Activated CD8-positive, alpha-beta T cell treated with anti-CD3 and anti-CD28 coated beads for 36 hours (primary cell): Measurements from ENCODE around the gene ZNF621. TPM values are rescaled to one million over a fixed set of nuclear protein-coding genes. Genes with fewer than 3 reads are reported as not detected.

Experiments used
- ATAC-seq: fragments of 200-7000 bp; cut with Tn5 transposase; one replicate; pipeline ENCODE4 v1.10.0; 2021; ENCODE audit warnings: mild to moderate bottlenecking, moderate library complexity
- CTCF ChIA-PET: fragments of 350-600 bp; sonication (Branson Sonifier 250); formaldehyde crosslinking; loops from one replicate; lab custom pipeline; 2021; ENCODE audit warnings: antibody characterized with exemption; lab: Charles Lee
- POLR2A ChIA-PET: fragments of 350-600 bp; sonication (Branson Sonifier 250); formaldehyde crosslinking; loops from one replicate; lab custom pipeline; 2021; ENCODE audit warnings: antibody characterized with exemption; lab: Charles Lee
- DNase-seq: peaks from one replicate; pipeline ENCODE4 v3.0.0-alpha.2; 2020
- H3K27ac Mint-ChIP-seq: one replicate; pipeline ENCODE4 v1.8.0; 2021; ENCODE audit warnings: mild to moderate bottlenecking, mixed read lengths
- H3K27me3 Mint-ChIP-seq: one replicate; pipeline ENCODE4 v1.8.0; 2021; ENCODE audit warnings: mixed read lengths
- H3K36me3 Mint-ChIP-seq: one replicate; pipeline ENCODE4 v1.8.0; 2021; ENCODE audit warnings: low read depth, mixed read lengths
- H3K4me1 Mint-ChIP-seq: one replicate; pipeline ENCODE4 v1.8.0; 2021; ENCODE audit warnings: low read depth, mixed read lengths
- H3K4me3 Mint-ChIP-seq: one replicate; pipeline ENCODE4 v1.8.0; 2021; ENCODE audit warnings: mild to moderate bottlenecking, moderate library complexity, mixed read lengths
- H3K9me3 Mint-ChIP-seq: one replicate; pipeline ENCODE4 v1.8.0; 2021; ENCODE audit warnings: mixed read lengths
- intact Hi-C: fragments of 100-400 bp; cut with micrococcal nuclease; formaldehyde crosslinking; loops from one replicate; pipeline ENCODE4 v1.10.0; 2022
- total RNA-seq, 2 experiments: library from RNA; stranded (reverse); gene quantifications; one replicate each; pipeline ENCODE4 v1.2.3, GENCODE V29; 2021
- TF ChIP-seq, protein P1 (sequence below): fragments of 200-600 bp; IDR thresholded peaks from one replicate; pipeline ENCODE4 v1.8.0; 2022; ENCODE audit warnings: antibody characterized with exemption, mild to moderate bottlenecking

ZNF621 gene
- total RNA-seq, 2 experiments from 2014 or later: 18.5 to 19.1 TPM

DNA sequence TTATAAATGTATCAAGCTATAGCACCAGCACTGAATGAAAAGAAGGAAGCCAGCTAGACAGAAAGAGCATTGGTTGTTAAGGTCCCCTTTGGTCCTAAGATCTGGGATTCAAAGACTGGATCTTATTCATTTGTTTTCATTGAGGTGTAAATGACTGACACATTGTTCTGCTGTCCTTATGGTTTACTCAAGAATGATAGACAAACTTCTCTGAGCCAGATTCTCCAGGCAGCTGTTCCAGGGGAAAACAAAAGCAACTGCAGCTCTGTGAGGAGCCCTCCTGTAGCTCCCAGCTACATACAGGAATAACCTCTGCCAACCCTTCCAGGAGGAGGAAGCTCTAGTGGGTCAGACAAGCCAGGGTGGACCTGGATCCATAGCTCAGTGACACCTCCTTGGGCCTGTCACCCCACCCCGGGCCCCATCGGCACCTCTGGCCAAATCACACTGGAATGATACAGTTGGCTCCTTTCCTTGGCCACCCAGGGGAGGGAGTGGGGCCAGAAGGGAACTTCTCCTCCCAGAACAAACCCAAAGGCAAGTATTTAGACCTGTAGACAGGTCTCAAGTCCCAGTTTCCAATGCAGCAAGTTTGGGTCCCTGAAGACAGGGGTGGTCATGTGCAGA is 57.8 kb downstream of the ZNF621 start:
- Mint-ChIP-seq H3K9me3 (no peaks in the 10 kb centered on the region), H3K4me1 (no peaks in the 10 kb centered on the region), H3K27me3 (peaks cover 2% of the 10 kb centered on the region), H3K36me3 (no peaks in the 10 kb centered on the region), H3K4me3 (no peak overlapping the region), H3K27ac (no peak overlapping the region)
- ChIA-PET CTCF (interaction anchor here (0.9 to 4.5 kb wide), 3 partner anchors 253 to 1300 kb away, joined by 3 to 22 read pairs (median 4); no protein-coding TSS in a partner anchor), POLR2A (interaction anchor here (0.6 kb wide), 1 partner anchor 637 kb away, joined by 5 read pairs; no protein-coding TSS in a partner anchor)
- DNase-seq (no peak), ATAC-seq (no peak)
- TF ChIP-seq, protein P1, sequence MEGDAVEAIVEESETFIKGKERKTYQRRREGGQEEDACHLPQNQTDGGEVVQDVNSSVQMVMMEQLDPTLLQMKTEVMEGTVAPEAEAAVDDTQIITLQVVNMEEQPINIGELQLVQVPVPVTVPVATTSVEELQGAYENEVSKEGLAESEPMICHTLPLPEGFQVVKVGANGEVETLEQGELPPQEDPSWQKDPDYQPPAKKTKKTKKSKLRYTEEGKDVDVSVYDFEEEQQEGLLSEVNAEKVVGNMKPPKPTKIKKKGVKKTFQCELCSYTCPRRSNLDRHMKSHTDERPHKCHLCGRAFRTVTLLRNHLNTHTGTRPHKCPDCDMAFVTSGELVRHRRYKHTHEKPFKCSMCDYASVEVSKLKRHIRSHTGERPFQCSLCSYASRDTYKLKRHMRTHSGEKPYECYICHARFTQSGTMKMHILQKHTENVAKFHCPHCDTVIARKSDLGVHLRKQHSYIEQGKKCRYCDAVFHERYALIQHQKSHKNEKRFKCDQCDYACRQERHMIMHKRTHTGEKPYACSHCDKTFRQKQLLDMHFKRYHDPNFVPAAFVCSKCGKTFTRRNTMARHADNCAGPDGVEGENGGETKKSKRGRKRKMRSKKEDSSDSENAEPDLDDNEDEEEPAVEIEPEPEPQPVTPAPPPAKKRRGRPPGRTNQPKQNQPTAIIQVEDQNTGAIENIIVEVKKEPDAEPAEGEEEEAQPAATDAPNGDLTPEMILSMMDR: no peak
- intact Hi-C loops: loop anchor here (5.0 kb wide), 1 partner anchor 255 kb away; no protein-coding TSS in a partner anchor

DNA sequence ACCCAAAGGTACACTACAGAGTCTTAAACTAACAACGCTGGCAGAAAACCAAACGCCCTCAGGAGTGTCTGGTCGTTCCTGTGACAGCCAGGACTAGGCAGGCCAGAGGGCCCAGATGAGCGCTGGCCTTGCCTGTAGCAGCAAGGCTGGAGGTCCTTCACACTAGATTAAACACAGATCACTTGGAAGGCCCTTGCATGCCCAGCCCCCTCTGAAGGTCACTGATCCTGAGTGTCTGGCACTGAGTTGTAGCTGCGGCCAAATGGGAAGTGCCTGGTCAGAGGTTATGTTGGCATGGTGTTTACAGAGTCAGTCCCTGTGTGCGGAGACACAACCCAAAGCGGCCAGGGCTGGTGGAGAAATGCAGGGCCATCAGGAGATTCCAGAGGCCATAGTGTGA is 58.9 kb downstream of the ZNF621 start:
- no peak overlapping the region for H3K4me3 Mint-ChIP-seq
- intact Hi-C loops: loop anchor here (5.0 kb wide), 1 partner anchor 256 kb away; no protein-coding TSS in a partner anchor
- peaks cover 2% of the 10 kb centered on the region for H3K27me3 Mint-ChIP-seq
- no peak for ATAC-seq
- POLR2A ChIA-PET: interaction anchor here (0.5 kb wide), 1 partner anchor 534 kb away, joined by 4 read pairs; no protein-coding TSS in a partner anchor
- TF ChIP-seq, protein P1: no peak
- CTCF ChIA-PET: interaction anchor here (0.9 to 4.5 kb wide), 11 partner anchors 8 to 1516 kb away, joined by 3 to 22 read pairs (median 5); no protein-coding TSS in a partner anchor
- H3K36me3 Mint-ChIP-seq: no peaks in the 10 kb centered on the region
- no peaks in the 10 kb centered on the region for H3K4me1 Mint-ChIP-seq
- no peak overlapping the region for H3K27ac Mint-ChIP-seq
- H3K9me3 Mint-ChIP-seq: no peaks in the 10 kb centered on the region
- no peak for DNase-seq

DNA sequence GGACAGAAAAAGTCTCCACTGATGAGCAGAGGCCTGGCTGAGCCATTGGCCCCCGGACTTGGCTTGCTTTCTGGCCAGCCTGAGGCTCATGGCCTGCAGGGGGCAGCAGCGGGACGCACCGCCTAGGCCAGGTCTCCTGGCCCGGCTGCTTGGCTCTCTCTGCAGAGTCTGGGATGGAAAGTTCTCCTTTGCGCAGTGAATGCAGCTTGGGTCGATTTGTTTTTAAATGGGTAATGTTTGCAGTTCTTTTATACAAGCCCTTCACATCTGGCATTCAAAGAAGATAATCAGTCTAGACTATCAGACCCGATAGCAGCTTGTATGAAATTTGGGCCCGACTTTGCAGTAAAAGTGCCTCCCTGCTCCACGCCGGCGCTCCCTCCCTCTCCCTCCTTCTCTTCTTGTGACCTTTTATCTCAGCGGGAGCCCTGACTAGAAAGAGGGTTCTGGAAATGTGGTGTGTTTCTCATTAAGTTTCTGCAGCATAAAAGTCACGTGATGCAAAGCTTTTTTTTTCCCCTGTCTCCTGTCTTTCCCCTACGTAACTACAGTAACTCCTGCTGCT is 59.9 kb downstream of the ZNF621 start:
- intact Hi-C loops: loop anchor here (5.0 kb wide), 1 partner anchor 257 kb away; no protein-coding TSS in a partner anchor
- CTCF ChIA-PET: interaction anchor here (0.6 to 4.5 kb wide), 26 partner anchors 9 to 1606 kb away, joined by 3 to 22 read pairs (median 4); no protein-coding TSS in a partner anchor

DNA sequence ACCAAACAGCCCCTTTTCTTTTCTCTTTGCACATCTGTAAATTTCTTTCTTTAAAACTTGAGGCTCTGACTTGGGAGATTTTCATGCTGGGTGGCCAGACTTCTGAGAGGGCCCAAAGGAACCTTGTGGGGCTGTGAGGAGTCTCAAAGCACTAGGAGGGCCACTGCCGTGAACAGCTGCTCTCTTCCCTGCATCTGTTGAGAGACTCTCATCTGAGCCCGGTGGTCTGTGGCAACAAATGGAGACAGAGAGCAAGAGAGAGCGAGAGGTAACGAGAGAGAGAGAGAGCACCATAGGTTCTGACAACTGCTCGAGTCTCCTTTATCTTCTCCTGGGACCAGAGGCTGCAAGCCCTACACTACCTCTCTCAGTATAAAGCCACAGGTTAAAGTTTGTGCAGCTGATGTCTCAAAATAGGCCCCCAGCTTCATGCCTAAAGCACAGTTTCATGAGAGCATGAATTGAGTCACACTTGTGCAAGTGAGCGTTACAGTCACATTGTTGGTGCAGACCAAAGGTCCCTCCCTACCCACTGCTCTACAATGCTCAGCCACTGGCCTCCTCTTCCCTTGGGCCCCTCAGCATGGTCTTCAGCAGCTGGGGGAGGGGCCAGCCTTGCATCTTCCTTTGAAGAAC is 60.7 kb downstream of the ZNF621 start:
- H3K27me3 Mint-ChIP-seq: peaks cover 1% of the 10 kb centered on the region
- CTCF ChIA-PET: interaction anchor here (0.8 to 4.5 kb wide), 17 partner anchors 8 to 1606 kb away, joined by 3 to 22 read pairs (median 4); no protein-coding TSS in a partner anchor
- no peaks in the 10 kb centered on the region for H3K36me3 Mint-ChIP-seq
- POLR2A ChIA-PET: no interaction called here
- no peak for DNase-seq
- H3K4me3 Mint-ChIP-seq: no peak overlapping the region
- no peak for ATAC-seq
- no peaks in the 10 kb centered on the region for H3K9me3 Mint-ChIP-seq
- TF ChIP-seq, protein P1: no peak
- no peaks in the 10 kb centered on the region for H3K4me1 Mint-ChIP-seq
- H3K27ac Mint-ChIP-seq: no peak overlapping the region
- intact Hi-C loops: no loop called here

More for the DNA sequence above, 59.9 kb downstream of the ZNF621 start:
- Mint-ChIP-seq H3K36me3 (no peaks in the 10 kb centered on the region), H3K4me3 (no peak overlapping the region), H3K4me1 (no peaks in the 10 kb centered on the region), H3K27me3 (peaks cover 2% of the 10 kb centered on the region), H3K27ac (no peak overlapping the region), H3K9me3 (no peaks in the 10 kb centered on the region)
- TF ChIP-seq, protein P1: peak; percentile 91
- peak; percentile 80 for ATAC-seq
- peak; percentile 83 for DNase-seq
- POLR2A ChIA-PET: no interaction called here
